ENCODE results near the gene SERPINE2.
A peak's percentile ranks its signal among the peaks of the same experiment; 100 is the strongest.

Gene SERPINE2

GRCh38 chr2:223999862-224000261 lies 39.2 kb downstream of the SERPINE2 start:
- TF ChIP-seq CTCF (IDR thresholded peaks at IDR 0.05; ENCODE audit: low read depth, low read length), result no peak
- H3K4me3 ChIP-seq (ENCODE audit: low read depth, low read length), result no peak overlapping the region

- TF ChIP-seq CTCF (IDR thresholded peaks at IDR 0.05; ENCODE audit: low read depth, low read length), result no peak
- H3K4me3 ChIP-seq (ENCODE audit: low read depth, low read length), result no peak overlapping the region
Observed at GRCh38 chr2:223998948-223999347, 40.1 kb downstream of the SERPINE2 start.

- H3K4me3 ChIP-seq (ENCODE audit: low read depth, low read length), result no peak overlapping the region
- TF ChIP-seq CTCF (IDR thresholded peaks at IDR 0.05; ENCODE audit: low read depth, low read length), result no peak
Observed at GRCh38 chr2:223997938-223998337, 41.1 kb downstream of the SERPINE2 start.

- TF ChIP-seq CTCF (IDR thresholded peaks at IDR 0.05; ENCODE audit: low read depth, low read length), result no peak
- H3K4me3 ChIP-seq (ENCODE audit: low read depth, low read length), result no peak overlapping the region
Observed at GRCh38 chr2:223996391-223996790, 42.7 kb downstream of the SERPINE2 start.

GRCh38 chr2:223995569-223995968 lies 43.5 kb downstream of the SERPINE2 start:
- no peak overlapping the region for H3K4me3 ChIP-seq (ENCODE audit: low read depth, low read length)
- TF ChIP-seq CTCF (IDR thresholded peaks at IDR 0.05; ENCODE audit: low read depth, low read length), result no peak

GRCh38 chr2:223994562-223995162 lies 44.4 kb downstream of the SERPINE2 start:
- no peak for TF ChIP-seq CTCF (IDR thresholded peaks at IDR 0.05; ENCODE audit: low read depth, low read length)
- H3K4me3 ChIP-seq (ENCODE audit: low read depth, low read length), result no peak overlapping the region

GRCh38 chr2:223993634-223994232 lies 45.4 kb downstream of the SERPINE2 start:
- TF ChIP-seq CTCF (IDR thresholded peaks at IDR 0.05; ENCODE audit: low read depth, low read length), result peak; percentile 60
- H3K4me3 ChIP-seq (ENCODE audit: low read depth, low read length), result no peak overlapping the region
